ENCODE results near the gene CHRND.

CHRND gene

GRCh38 chr2:232487385-232488096 is 38.4 kb upstream of the CHRND start, which contains the start of gene ECEL1:
Gene ECEL1, minus strand, starts transcription at chr2:232487834. Its CDS starts 1,181 bp downstream, at chr2:232486653.
- DNase-seq (ENCODE audit: low read depth in 2 of 2) = no peak

DNA sequence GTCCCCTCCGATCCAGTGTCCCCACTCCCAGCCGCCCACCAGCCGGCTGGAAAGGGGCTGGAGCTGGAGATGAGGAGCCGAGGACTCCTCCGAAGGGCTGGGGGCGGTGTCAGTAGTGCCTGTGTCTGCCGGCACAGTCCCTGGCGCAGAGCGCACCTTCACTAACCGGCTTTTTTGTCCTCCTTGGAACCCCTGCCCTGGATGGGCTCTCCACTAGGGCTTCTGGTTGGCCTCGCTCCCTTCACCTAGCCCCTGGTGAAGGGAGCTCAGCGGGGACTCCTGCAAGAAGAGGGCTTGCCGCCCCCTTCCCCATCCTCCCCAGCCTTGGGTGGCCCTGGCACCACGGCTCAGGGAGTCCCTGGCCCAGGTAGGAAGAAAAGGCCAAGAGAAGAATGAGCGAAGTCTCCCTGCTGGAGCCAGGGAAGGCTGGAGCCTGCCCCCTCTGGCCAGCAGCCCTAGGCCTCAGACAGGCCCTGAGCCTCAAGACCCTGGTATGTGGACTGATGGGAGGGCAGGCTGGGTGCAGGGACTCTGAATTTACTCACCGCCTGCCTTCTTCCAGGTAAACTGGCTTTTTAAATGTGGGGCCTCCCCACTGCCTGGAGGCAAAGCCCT is 37.8 kb upstream of the CHRND start:
- no peak for DNase-seq (ENCODE audit: low read depth in 2 of 2)

GRCh38 chr2:232488721-232489300 is 37.1 kb upstream of the CHRND start:
- no peak for DNase-seq (ENCODE audit: low read depth in 2 of 2)

GRCh38 chr2:232489516-232490220 is 36.3 kb upstream of the CHRND start:
- no peak for DNase-seq (ENCODE audit: low read depth in 2 of 2)

GRCh38 chr2:232490221-232491138 is 35.5 kb upstream of the CHRND start:
- no peak for DNase-seq (ENCODE audit: low read depth in 2 of 2)

- no peak for DNase-seq (ENCODE audit: low read depth in 2 of 2)
Measured at GRCh38 chr2:232491139-232491780, 34.7 kb upstream of the CHRND start.

DNA sequence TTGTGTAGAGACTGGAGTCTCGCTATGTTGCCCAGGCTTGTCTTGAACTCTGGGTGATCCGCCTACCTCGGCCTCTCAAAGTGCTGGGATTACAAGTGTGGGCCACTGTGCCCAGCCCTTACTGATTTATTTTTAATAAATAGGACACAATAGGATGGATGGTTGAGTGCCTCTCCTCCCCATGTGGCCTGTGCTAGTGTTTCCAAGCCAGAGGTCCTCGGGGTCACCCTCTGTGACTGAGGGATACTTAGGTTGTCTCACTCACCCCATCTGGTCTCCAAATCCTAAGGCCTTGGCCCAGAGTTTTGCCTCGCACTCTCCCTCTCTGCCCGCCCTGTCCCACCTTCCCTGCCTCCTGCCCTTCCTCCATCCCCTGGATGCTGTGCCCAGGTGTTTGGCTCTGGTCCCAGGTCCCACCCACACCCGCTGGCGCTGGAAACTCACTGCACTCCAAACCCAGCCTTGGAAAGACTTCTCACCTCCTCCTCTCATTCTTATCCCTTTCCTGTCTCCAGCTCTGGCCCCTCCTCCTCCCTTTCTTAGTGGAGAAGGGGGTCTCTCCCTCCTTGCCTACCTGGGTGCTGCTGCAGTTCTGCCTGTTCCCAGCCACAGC is 33.6 kb upstream of the CHRND start:
- no peak for DNase-seq (ENCODE audit: low read depth in 2 of 2)

GRCh38 chr2:232492963-232493700 is 32.8 kb upstream of the CHRND start:
- no peak for DNase-seq (ENCODE audit: low read depth in 2 of 2)

DNA sequence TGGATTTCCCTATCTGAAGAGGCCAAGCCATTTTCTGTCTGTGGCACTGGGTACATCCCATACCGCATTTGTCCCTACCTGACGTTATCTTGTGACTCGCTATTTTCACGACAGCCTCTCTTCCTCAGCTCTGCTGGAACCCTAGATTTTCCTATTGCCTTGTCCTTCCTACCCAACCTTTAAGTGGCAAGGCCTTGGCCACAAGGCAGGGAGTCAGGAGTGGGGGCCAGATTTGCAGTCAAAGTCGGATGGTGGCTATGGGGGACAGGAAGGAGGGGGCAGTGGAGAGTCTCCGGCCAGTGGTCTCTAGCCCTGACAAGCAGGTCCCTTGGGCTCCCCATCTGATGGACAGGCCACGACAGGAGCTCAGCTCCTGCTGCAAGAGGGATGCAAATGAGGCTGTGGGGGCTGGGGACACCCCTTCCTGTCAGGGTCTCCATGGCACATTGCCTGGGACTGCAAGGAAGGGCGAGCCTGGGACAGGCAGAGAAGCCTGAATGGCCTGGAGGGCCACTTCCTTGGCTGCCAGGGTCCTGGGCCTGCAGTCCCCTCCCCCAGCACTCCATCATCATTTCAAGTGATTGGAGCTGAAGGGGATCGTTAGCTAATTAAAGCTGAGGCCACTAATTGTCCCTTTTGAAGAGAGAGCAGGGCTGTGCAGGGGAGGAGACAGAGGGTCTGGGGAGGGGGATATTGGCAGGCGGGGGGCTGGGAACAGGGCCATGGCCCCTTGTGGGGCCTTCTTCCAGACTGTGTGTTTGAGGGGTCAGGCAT is 32.1 kb upstream of the CHRND start:
- no peak for DNase-seq (ENCODE audit: low read depth in 2 of 2)

DNA sequence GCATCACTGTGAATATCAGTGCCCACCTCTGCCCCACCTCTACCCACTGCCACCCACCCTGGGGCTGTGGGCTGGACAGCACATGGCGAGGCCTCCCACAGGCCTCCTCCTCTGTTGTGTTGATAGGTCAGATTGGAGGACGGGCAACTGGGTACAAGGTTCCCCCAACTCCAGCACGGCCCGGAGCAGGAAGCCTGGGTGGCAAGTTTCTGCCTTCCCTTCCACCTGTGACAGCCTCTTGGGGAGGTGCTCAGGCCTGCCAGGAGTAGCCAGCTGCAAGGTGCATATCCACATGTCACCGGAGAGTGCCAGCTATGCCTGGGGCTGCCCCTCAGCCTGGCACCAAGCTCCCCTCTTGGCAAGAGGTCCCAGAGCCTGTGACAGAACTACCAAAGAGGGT is 31.4 kb upstream of the CHRND start:
- no peak for DNase-seq (ENCODE audit: low read depth in 2 of 2)

GRCh38 chr2:232495292-232495691 is 30.7 kb upstream of the CHRND start:
- no peak for DNase-seq (ENCODE audit: low read depth in 2 of 2)

GRCh38 chr2:232496501-232497270 is 29.3 kb upstream of the CHRND start:
- DNase-seq (ENCODE audit: low read depth in 2 of 2) = no peak

- no peak for DNase-seq (ENCODE audit: low read depth in 2 of 2)
Measured at GRCh38 chr2:232497348-232497747, 28.6 kb upstream of the CHRND start.

- no peak for DNase-seq (ENCODE audit: low read depth in 2 of 2)
Measured at GRCh38 chr2:232498452-232498851, 27.5 kb upstream of the CHRND start.

DNA sequence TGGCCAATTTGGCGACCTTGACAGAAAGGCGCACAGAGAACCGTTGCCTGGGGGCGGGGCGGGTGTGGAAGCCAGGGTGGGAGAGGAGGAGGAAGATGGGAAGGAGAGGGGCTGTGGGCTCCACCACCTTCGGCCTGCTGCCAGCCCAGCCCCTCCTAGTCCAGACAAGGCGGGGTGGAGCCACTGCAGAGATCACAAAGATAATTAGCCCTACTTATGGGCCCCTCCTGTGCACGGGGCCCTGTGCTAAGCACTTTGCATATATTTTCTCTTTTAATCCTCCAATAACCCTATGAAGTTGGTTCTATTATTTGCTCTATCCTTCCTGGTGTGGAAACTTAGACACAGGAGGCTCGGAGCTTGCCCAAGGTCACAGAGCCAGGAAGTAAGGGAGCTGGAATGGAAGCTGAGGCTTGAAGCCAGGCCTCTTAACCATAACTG is 24.6 kb upstream of the CHRND start:
- no peak for DNase-seq (ENCODE audit: low read depth in 2 of 2)

- DNase-seq (ENCODE audit: low read depth in 2 of 2) = no peak
Measured at GRCh38 chr2:232501794-232502390, 24.1 kb upstream of the CHRND start.

DNA sequence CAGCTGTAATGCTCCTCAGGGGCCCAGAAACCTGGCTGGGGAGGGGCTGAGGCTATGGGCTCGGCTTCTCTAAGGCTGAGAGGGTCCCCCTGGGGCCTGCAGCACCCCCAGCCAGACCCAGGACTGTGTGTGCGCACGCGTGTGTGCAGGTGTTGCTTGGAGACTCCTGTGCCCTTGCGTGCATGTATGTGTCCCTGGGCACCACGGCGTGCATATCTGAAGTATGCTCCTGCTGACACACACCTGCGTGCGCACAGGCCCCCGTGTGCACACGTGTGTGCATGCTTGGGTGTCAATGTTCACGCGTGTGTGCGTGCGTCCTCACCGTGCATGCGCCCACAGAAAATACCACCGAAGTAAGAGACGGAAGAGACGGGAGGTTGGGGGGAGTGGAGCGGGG is 23.4 kb upstream of the CHRND start:
- no peak for DNase-seq (ENCODE audit: low read depth in 2 of 2)

Measured in fibroblast of skin of left quadriceps (primary cell).